CD4-positive, alpha-beta T cell treated with Interleukin-15 for 1 hour (primary cell): ENCODE measurements around the gene ITPK1.
A peak's percentile ranks its signal among the peaks of the same experiment; 100 is the strongest.
"Not testable (repeated sequence)": the region's sequence is repeated elsewhere in the genome, so short reads cannot be mapped to it uniquely, and the experiment has no call there.

ENCODE experiments used
- DNase-seq: peaks from one replicate; pipeline ENCODE4 v3.0.0-alpha.2; 2020

The ITPK1 gene

DNA sequence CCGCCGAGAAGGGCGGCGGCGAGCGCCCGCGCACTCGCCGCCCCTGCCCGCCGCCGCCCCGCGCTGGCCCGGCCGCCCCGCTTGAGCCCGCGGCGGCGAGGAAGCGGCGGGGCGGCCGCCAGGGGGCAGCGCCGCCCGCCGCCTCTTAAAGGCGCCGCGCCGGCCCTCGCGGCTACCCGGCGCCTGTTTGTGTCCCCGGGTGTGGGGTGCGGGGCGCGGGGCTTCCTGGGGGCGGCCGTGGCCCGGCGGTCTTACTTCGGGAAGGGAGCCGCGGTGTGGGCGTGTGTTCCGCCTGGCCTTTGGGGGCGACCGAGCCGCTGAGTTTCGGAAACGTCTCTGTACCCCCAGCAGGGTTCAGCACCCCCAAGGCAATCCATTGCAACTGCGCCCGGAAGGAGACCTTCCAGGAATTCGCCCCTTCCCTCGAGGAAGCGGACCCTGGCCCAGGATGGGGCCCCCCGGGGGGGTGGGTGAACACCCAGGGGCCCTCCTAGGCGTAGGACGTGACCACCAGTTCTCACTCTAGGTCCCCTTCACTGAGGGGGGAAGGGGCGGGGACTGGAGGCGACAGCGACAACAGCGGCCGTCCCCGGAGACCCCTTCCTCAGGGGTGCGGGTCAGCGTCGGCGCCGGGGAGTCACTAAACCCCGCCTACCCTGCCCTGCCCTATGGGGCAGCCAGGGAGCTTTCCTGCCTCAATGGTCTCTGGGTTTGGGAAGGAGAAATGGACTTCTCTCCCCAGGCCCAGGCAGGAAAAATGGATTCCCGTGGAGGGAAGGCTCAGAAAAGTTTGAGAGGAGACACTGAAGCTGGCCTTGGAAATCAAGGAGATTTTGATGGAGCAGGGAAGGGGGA lies at the start of gene ITPK1:
TSS of gene ITPK1 (minus strand) at position 105 of the 855 bp plus-strand sequence. CDS start 762 bp downstream, outside the sequence.
- peak; percentile 47 for DNase-seq

DNA sequence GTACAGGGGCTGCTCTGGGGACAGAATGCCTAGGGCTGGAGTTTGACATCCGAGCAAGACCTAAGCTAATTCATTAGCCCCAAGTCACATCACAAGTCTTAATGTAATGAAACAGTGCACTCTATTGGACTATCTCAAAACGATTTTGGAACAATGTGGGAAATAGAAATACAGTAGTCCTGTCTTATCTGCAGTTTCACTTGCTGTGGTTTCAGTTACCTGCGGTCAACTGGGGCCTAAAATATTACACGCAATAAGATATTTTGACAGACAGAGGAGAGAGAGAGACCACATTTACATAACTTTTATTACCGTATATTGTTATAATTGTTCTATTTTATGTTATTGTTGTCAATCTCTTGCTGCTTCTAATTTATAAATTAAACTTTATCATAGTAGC lies 47.8 kb upstream of the ITPK1 start:
- no peak for DNase-seq

DNA sequence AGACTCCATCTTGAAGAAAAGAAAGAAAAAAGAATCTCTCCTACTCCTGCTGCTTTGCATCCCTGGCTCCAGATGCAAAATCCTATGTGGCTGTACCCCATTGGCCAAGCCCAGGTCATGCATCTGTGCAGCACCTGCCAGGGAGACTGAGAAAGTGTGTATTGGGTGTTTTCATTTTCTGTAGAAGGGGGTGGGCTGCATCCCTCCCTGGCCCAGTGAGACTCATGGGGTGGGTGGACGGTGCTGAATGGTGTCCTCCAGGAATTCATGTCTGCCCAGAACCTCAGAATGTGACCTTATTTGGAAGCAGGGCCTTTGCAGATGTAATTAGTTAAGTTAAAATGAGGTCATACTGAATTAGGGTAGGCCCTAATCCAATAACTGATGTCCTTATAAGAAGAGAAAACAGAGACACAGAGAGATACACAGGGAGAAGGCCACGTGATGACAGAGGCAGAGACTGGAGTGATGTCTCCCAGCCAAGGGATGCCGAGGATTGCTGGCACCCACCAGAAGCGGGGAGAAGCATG lies 45.8 kb upstream of the ITPK1 start:
- no peak for DNase-seq

GRCh38 chr14:93160353-93160801 lies 44.7 kb upstream of the ITPK1 start:
- DNase-seq: no peak

- DNase-seq: not testable (repeated sequence)
Observed at GRCh38 chr14:93159625-93160352, 44.1 kb upstream of the ITPK1 start.

GRCh38 chr14:93158349-93158748 lies 42.6 kb upstream of the ITPK1 start:
- not testable (repeated sequence) for DNase-seq

- DNase-seq: no peak
Observed at GRCh38 chr14:93156693-93157369, 41.1 kb upstream of the ITPK1 start.

DNA sequence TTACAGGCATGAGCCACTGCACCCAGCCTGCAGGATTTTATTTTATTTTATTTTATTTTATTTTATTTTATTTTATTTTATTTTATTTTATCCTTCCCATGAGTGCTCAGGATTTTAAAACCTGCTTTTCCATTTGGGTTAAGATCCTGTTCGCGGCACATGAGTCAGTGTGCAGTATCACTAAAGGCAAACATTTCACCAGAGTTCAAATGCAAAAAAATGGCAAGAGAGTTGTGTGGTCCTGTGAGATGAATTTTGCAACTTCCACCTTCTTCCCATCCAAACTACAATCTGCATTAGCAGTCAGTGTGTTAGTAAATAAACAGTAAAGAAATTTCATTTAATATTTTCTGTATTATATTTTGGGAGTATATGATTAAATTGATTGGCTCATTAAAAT lies 39.9 kb upstream of the ITPK1 start:
- no peak for DNase-seq

DNA sequence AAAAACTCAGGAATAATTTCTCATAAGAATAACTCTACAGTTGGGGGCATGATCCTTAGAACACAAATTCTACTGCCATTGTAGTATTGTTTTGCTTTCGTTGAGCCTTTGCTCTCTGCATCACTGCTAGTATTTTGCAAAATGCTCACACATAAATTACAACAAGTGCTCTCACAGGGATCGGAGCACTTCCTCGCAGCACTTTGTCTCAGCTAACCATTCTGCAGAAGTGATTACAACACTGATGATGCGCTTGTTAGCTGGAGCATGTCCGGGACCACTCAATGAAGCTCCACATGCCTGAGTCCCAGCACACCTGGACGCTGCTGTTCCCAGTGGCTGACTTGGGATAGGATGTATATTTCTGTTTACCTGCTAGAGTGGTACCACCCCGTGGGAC lies 37.4 kb upstream of the ITPK1 start:
- DNase-seq: no peak

- DNase-seq: no peak
Observed at GRCh38 chr14:93150227-93151208, 34.8 kb upstream of the ITPK1 start.

GRCh38 chr14:93148979-93149378 lies 33.3 kb upstream of the ITPK1 start:
- DNase-seq: no peak

DNA sequence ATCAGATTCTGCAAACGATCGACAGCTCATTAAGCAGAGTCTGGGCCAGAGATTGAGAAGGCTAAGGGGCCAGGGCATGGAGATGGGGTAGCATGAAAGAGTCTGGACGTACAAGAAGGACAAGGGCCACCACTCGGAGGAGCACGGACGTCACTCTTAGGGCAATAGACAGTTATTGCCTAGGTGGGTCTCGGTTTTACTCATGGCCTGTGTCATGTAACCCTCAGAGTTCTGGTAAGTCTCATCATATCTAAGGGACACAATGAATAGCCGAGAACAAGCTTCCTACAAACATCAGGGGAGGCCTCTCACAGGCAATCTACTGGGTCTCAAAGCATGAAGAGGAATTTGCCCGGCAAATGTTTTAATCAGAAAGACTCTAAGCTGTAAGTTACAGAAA lies 30.4 kb upstream of the ITPK1 start:
- DNase-seq: no peak

GRCh38 chr14:93142854-93143652 lies 27.3 kb upstream of the ITPK1 start:
- DNase-seq: no peak

DNA sequence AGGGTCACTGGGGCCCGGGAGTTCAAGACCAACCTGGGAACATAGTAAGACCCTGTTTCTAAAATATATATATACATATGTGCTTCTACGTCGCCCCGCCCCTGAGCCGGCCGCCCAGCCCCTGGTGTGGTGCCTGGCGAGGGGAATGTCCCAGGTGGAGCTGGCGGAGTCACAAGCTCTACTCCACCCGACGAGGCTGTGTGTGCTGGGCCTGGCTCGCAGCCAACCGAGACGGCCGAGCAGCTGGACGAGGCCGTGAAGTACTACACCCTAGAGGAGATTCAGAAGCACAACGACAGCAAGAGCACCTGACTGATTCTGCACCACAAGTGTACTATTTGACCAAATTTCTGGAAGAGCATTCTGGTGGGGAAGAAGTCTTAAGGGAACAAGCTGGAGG lies 22.1 kb upstream of the ITPK1 start:
- no peak for DNase-seq

DNA sequence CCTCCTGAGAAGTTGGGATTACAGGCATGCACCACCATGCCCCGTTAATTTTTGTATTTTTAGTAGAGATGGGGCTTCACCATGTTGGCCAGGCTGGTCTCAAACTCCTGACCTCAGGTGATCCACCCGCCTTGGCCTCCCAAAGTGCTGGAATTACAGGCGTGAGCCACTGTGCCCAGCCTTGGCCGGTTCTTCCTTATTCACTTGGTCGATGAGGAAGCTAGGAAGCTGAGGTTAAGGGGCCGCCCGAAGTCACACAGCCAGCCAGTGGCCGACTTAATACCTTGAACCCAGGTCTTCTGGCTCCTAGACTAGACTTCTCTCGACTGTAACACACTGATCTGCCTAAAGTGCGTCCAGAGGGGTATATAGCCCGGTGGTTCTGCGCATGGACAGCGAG lies 20.8 kb upstream of the ITPK1 start:
- DNase-seq: not testable (repeated sequence)

- no peak for DNase-seq
Observed at GRCh38 chr14:93136009-93136408, 20.3 kb upstream of the ITPK1 start.

- DNase-seq: no peak
Observed at GRCh38 chr14:93135399-93135798, 19.7 kb upstream of the ITPK1 start.

GRCh38 chr14:93133464-93133863 lies 17.7 kb upstream of the ITPK1 start:
- peak; percentile 26 for DNase-seq

DNA sequence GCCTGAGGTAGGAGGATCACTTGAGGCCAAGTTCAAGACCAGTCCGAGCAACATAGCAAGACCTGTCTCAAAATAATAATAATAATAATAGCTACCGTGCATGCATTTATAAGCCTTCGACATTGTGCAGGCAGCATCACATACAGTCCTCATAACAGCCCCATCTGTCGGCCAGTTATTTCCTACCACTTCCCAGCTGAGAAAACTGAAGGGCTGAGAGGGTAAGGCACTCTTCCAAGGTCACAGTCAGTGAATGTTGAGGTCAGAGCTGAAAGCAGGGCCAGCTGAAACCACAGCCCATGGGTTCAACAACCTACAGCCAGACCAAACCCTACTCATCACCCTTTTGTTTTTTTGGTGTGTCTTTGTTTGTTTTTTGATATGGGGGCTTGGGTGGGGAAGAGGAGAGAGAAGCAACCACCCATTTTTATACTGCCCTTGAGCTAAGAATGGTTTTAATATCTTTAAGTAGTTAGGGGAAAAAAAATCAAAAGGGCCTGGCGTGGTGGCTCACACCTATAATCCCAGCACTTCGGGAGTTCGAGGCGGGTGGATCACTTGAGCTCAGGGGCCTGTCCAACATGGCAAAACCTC lies 16.8 kb upstream of the ITPK1 start:
- DNase-seq: peak; percentile 27

DNA sequence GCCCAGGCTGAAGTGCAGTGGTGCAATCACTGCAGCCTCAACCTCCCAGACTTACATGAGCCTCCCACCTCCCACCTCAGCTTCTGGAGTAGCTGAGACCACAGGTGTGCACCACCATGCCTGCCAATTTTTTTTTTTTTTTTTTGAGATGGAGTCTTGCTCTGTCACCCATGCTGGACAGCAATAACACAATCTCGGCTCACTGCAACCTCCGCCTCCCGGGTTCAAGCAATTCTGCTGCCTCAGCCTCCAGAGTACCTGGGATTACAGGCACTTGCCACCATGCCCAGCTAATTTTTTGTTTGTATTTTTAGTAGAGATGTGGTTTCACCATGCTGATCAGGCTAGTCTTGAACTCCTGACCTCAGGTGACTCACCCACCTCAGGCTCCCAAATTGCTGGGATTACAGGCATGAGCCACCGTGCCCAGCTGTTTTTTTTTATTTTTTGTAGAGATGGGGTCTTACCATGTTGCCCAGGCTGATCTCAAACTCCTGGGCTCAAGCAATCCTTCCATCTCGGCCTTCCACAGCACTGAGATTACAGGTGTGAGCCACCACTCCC lies 15.6 kb upstream of the ITPK1 start:
- not testable (repeated sequence) for DNase-seq
